ENCODE measurements around the gene CCDC152. TPM values are rescaled to one million over a fixed set of nuclear protein-coding genes. Genes with fewer than 3 reads are reported as not detected.

The CCDC152 gene
- total RNA-seq, 1 donor from 2014 or later = 0.96 TPM

DNA sequence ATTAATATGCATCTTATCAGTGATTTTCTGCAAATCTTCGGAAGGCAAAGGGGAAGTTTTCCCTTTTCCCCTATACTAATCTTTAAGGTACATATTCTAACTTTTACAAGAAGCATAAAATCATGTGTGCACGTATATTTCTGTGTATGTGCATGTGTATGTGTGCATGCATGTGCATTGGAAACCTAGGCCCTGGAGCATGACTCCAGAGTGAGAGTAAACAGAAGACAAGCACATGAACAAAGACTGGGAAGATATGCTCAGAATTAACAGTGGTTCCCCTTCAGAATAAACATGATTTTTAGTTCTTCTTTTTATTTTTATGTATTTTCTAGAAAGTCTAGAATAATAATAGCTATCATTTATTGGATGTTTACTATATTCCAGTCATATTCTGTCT, 65.9 kb downstream of the CCDC152 start:
- Histone ChIP-seq H3K27me3 (ENCODE audit: control insufficient read depth, insufficient read depth, low read length) (no peaks in the 10 kb centered on the region), H3K4me3 (ENCODE audit: low read depth, low read length) (no peak overlapping the region)
- no peak for DNase-seq (ENCODE audit: low read depth)

DNA sequence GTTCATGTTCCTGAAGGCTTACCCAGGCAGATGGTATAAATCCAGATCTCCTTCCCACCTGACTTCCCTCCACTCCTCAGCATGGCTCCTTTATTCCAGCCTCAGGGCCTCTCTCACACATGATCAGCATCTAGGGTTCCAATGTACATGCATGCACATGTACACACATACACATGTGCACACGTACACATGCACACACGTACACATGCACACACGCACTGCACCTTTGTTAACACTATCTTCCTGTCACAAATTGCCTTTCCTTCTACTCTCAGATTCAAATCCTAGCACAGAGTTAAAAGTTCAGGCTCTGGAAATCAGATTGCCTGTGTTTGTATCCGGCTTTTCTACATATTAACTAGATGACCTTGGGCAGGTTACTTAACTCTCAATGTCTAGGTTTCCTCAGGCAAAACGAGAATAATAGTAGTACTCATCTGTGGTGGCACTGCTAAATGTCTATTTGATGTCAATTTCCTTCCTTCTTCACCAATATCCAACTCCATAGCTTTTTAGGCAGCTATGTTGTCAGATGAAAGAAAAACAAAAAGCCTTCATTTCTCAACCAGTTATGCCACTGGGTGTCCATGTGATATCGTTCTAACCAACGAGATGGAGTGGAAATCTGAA, 67.8 kb downstream of the CCDC152 start:
- no peak for TF ChIP-seq CTCF (IDR thresholded peaks at IDR 0.05; ENCODE audit: insufficient read depth, low read length, poor library complexity, severe bottlenecking)
- Histone ChIP-seq H3K36me3 (ENCODE audit: control insufficient read depth, insufficient read depth, low read length) (no peaks in the 10 kb centered on the region), H3K4me3 (ENCODE audit: low read depth, low read length) (no peak overlapping the region), H3K27me3 (ENCODE audit: control insufficient read depth, insufficient read depth, low read length) (no peaks in the 10 kb centered on the region)
- DNase-seq (ENCODE audit: low read depth) = no peak

More for the DNA sequence above, 65.9 kb downstream of the CCDC152 start:
- no peaks in the 10 kb centered on the region for H3K36me3 ChIP-seq (ENCODE audit: control insufficient read depth, insufficient read depth, low read length)
- TF ChIP-seq CTCF (IDR thresholded peaks at IDR 0.05; ENCODE audit: insufficient read depth, low read length, poor library complexity, severe bottlenecking) = no peak

DNA sequence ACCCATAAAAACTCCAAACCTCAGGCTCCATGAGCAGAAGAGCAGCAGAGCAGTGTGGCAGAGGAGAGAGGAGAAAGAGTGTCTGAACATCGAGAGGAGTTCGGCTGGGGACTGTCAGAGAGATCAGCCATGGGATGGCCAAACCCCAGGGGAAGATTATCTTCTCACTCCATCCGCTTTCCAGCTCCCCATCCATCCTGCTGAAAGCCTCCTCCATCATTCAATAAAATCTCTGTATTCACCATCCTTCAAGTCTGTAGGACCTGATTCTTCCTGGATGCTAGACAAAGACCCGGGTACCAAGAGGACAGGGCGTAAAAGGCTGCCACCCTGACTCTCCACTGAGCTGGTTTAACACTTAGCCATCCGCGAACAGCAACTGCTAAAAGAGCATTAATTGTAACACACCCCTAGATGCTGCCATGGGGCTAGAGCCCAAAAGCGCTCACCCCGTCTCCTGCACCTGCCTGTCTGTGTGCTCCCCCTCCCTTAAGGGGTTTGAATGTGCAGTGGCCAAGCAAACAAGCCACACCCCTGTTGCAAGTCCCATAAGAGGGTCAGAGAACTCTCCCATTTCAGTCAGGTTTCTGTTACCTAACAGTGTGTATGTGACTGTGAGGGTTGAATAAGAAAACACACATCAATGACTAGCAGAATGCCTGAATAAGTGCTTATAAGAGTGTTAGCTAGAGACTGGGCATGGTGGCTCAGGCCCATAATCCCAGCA, 69.0 kb downstream of the CCDC152 start:
- no peaks in the 10 kb centered on the region for H3K36me3 ChIP-seq (ENCODE audit: control insufficient read depth, insufficient read depth, low read length)
- H3K27me3 ChIP-seq (ENCODE audit: control insufficient read depth, insufficient read depth, low read length) = no peaks in the 10 kb centered on the region
- H3K4me3 ChIP-seq (ENCODE audit: low read depth, low read length) = no peak overlapping the region
- TF ChIP-seq CTCF (IDR thresholded peaks at IDR 0.05; ENCODE audit: insufficient read depth, low read length, poor library complexity, severe bottlenecking) = no peak
- no peak for DNase-seq (ENCODE audit: low read depth)

GRCh38 chr5:42826757-42827515, 70.3 kb downstream of the CCDC152 start:
- no peak for DNase-seq (ENCODE audit: low read depth)
- H3K36me3 ChIP-seq (ENCODE audit: control insufficient read depth, insufficient read depth, low read length) = no peaks in the 10 kb centered on the region
- H3K27me3 ChIP-seq (ENCODE audit: control insufficient read depth, insufficient read depth, low read length) = no peaks in the 10 kb centered on the region
- no peak overlapping the region for H3K4me3 ChIP-seq (ENCODE audit: low read depth, low read length)
- no peak for TF ChIP-seq CTCF (IDR thresholded peaks at IDR 0.05; ENCODE audit: insufficient read depth, low read length, poor library complexity, severe bottlenecking)

GRCh38 chr5:42828671-42829070, 72.1 kb downstream of the CCDC152 start:
- no peak for DNase-seq (ENCODE audit: low read depth)
- Histone ChIP-seq H3K4me3 (ENCODE audit: low read depth, low read length) (no peak overlapping the region), H3K36me3 (ENCODE audit: control insufficient read depth, insufficient read depth, low read length) (no peaks in the 10 kb centered on the region), H3K27me3 (ENCODE audit: control insufficient read depth, insufficient read depth, low read length) (no peaks in the 10 kb centered on the region)
- no peak for TF ChIP-seq CTCF (IDR thresholded peaks at IDR 0.05; ENCODE audit: insufficient read depth, low read length, poor library complexity, severe bottlenecking)

Measured in kidney epithelial cell (primary cell).